Epidermal melanocyte (primary cell): Measurements from ENCODE around the gene AKAP8L.

Source experiments
- DNase-seq: peaks from one replicate; pipeline ENCODE4 v3.0.0; 2011; ENCODE audit warnings: low spot score; ENCODE audit not compliant: insufficient read length

Gene AKAP8L

GRCh38 chr19:15448778-15449619 lies 30.2 kb upstream of the AKAP8L start:
- DNase-seq: no peak

- DNase-seq: no peak
Observed at GRCh38 chr19:15448044-15448777, 29.4 kb upstream of the AKAP8L start.

- no peak for DNase-seq
Observed at GRCh38 chr19:15447057-15447456, 28.3 kb upstream of the AKAP8L start.

GRCh38 chr19:15445807-15446376 lies 27.1 kb upstream of the AKAP8L start:
- no peak for DNase-seq

- no peak for DNase-seq
Observed at GRCh38 chr19:15445227-15445605, 26.4 kb upstream of the AKAP8L start.

DNA sequence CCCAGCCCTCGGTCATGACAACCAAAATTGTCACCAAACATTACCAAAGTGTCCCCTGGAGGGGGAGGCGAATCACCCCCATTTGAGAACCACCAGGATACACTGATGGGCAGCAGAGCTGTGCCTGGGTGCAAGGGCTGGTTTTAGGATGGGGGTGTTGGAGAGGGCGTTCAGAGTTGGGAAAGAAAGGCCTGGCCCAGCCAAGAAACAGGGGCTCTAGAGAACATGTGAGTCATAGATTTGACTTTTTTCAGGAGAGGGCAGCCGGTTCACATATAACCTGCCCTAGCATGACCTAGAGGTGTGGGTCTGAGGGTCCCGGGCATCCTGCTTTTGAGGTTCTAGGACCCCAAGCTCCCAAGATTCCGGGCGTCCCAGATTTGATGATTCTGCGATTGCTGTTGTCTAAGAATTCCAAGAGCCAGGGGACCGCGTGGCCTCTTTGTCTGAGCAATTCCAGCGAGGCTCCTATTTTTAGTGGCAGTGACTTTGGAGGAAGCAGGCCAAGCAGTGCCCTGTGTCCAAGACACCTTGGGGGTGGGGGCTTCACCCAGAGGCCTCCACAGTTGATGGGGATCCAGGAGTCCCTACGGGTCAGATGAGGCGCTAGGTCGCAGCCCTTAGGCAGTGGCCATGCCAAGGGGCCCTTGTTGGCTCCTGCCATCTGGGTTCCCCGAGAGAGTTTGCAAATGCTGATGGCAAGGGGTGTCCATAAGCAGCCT lies 25.9 kb upstream of the AKAP8L start:
- DNase-seq: no peak

- DNase-seq: no peak
Observed at GRCh38 chr19:15443838-15444237, 25.1 kb upstream of the AKAP8L start.

DNA sequence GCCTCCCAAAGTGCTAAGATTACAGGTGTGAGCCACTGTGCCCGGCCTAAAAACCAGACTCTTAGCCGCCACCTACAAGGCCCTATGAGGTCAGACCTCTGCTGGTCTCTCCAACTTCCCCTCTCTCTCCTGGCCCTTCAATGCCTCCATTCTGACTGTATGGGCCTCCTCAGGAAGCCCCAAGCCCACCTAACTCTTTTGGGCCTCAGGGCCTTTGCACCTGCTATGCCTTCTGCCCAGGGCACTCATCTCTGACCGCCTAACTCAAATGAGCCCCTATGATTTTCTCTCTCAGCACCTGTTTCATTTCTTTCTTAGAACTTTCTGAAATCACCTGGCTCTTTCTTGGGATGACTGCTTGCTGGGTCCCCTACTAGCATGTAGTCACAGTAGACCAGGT lies 24.5 kb upstream of the AKAP8L start:
- DNase-seq: no peak

- DNase-seq: no peak
Observed at GRCh38 chr19:15442142-15442920, 23.5 kb upstream of the AKAP8L start.

DNA sequence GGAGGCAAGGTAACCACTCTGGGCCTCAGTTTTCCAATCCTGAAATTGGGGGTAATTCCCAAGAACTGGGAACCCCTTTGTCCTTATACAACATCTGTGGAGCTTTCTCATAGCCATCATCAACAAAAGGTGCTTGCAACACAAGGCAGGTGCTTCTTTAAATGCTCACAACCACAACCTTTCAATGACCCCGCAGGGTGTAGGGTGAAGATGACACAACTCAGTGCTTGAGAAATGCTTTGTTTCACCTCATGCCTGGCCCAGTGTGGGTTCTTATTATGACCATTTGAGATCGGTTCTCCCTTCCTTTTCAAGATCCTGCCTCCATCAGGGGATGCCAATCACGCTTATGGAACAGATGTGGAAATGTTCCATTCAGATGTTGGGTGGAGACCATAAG lies 22.5 kb upstream of the AKAP8L start:
- DNase-seq: no peak

DNA sequence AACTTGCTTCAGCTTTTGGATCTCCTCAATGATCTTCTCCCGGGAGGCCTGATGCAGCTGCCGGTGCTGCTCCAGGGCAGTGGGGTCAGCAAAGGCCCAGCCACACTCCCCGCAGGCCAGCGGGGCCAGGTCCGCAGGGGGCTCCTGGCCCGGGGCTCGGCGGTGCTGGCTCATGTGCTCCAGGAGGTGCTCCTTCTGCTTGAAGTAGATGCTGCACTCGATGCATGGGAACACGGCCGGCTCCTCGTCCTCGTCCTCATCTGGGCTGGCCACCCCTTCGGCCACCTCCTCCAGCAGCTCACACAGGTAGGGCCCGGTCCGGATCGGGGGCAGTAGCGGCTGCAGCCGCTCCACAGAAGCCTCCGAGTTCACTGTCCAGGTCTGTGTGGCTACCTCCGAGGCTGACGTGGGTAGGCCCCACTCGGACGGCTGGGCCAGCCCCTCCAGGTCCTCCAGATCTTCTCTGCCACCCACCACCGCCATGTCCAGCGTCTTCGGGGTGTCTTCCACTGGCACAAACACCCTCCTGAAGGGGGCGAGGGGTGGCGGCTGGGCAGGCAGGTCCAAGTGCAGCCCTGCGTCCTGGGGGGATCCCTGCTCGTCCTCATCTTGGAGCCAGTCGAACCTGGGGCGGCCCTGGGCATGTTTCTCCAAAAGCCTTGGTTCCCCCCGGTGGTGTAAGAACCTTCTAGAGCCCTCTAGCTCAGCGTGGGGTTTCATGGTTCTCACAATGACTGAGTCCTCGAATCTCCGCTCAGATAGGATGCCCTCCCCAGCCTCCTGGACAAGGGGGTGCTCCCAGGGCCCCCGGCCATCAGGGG lies 21.2 kb upstream of the AKAP8L start:
- no peak for DNase-seq

GRCh38 chr19:15439078-15439799 lies 20.5 kb upstream of the AKAP8L start:
- DNase-seq: no peak

- no peak for DNase-seq
Observed at GRCh38 chr19:15438577-15438976, 19.8 kb upstream of the AKAP8L start.

DNA sequence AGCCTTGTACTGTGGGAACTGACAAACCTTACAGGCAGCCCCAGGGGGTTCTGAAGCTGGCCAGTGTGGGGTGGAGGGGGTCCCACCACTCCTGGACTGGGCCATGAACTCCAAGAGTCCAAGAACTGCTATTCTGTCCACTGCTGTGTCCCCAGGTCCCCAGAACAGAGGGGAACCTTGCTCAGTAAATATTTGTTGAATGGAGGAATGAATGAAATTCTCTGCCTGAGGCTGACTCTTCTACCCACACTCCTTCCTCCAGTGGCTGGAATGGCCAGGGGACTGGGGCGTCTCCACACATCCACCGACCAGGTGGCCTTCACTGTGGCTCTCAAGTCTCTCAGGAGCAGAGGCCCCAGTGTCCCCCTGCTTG lies 19.3 kb upstream of the AKAP8L start:
- no peak for DNase-seq

GRCh38 chr19:15437355-15438123 lies 18.8 kb upstream of the AKAP8L start:
- DNase-seq: peak; percentile 69

- DNase-seq: no peak
Observed at GRCh38 chr19:15436826-15437110, 18.0 kb upstream of the AKAP8L start.

GRCh38 chr19:15436012-15436825 lies 17.4 kb upstream of the AKAP8L start:
- no peak for DNase-seq

DNA sequence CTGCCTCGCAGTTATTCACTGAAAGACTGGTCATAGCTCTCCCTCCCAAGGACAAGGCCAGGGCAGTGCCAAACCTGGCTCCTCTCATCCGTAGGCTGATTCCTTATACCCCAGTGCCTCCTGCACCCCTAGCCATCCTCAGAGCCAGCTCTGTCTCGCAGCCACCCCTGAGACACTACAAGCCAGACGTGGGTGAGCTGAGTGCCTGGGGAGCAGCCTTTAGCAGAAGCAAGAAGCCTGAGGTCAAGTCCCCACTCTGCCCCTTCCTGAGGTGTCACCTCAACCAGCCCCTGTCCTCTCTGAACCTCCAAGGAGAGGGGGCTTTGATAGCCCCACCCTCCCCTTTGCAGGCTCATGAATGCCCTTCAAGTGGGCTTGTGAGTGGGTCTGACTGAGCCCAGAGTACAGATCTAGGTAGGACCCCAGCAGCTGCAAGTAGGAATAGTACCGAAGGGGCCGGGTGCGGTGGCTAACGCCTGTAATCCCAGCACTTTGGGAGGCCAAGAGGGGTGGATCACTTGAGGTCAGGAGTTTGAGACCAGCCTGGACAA lies 14.8 kb upstream of the AKAP8L start:
- DNase-seq: no peak
